Omental fat pad (tissue), 4 donors: ENCODE measurements around the gene VPS51. TPM values are rescaled to one million over a fixed set of nuclear protein-coding genes. Genes with fewer than 3 reads are reported as not detected.

Experiments
- ATAC-seq: fragments of 150-250 bp; one replicate; pipeline ENCODE4 v1.9.1; 2016; ENCODE audit warnings: mild to moderate bottlenecking, moderate library complexity; ENCODE audit not compliant: low FRiP score
- DNase-seq: peaks from one replicate; pipeline ENCODE4 v3.0.0-alpha.2; 2019; ENCODE audit warnings: low spot score
- CTCF ChIP-seq, 3 donors: fragments of 450-650 bp; IDR thresholded peaks; one replicate each; pipeline ENCODE4 v1.5.1; 2016 to 2017; ENCODE audit warnings: antibody characterized with exemption in 3 of 3, mild to moderate bottlenecking in 3 of 3, moderate library complexity in 2 of 3
- total RNA-seq, 4 donors: library from RNA; depleted of rRNA; stranded (reverse); fragments of >200 nt; gene quantifications; one replicate each; pipeline ENCODE4 v1.1.0, GENCODE V29; 2016

The VPS51 gene
- total RNA-seq, 4 donors from 2014 or later: 151 to 208 (median 192) TPM

- no peak for TF ChIP-seq CTCF (IDR thresholded peaks at IDR 0.05)
- DNase-seq (no peak), ATAC-seq (no peak)
Measured at GRCh38 chr11:65063532-65063931, 32.5 kb upstream of the VPS51 start.

- no peak for DNase-seq
- no peak for TF ChIP-seq CTCF (IDR thresholded peaks at IDR 0.05)
- ATAC-seq: no peak
Measured at GRCh38 chr11:65064847-65065240, 31.2 kb upstream of the VPS51 start.

GRCh38 chr11:65065851-65066250 is 30.2 kb upstream of the VPS51 start:
- TF ChIP-seq CTCF (IDR thresholded peaks at IDR 0.05): no peak
- DNase-seq (no peak), ATAC-seq (no peak)

- TF ChIP-seq CTCF (IDR thresholded peaks at IDR 0.05): no peak
- ATAC-seq: no peak
- no peak for DNase-seq
Measured at GRCh38 chr11:65066315-65066714, 29.7 kb upstream of the VPS51 start.

GRCh38 chr11:65066805-65067291 is 29.2 kb upstream of the VPS51 start:
- no peak for DNase-seq
- ATAC-seq: no peak

GRCh38 chr11:65067446-65067845 is 28.6 kb upstream of the VPS51 start:
- no peak for ATAC-seq
- no peak for DNase-seq
- no peak for TF ChIP-seq CTCF (IDR thresholded peaks at IDR 0.05)

More at GRCh38 chr11:65066805-65067291, 29.2 kb upstream of the VPS51 start:
- no peak for TF ChIP-seq CTCF (IDR thresholded peaks at IDR 0.05)

- TF ChIP-seq CTCF (IDR thresholded peaks at IDR 0.05): no peak
Measured at GRCh38 chr11:65069217-65069616, 26.8 kb upstream of the VPS51 start.

More at GRCh38 chr11:65069217-65069616, 26.8 kb upstream of the VPS51 start:
- ATAC-seq: no peak
- no peak for DNase-seq
